Measurements from ENCODE around the gene SELENOS. TPM values are rescaled to one million over a fixed set of nuclear protein-coding genes. Genes with fewer than 3 reads are reported as not detected.

The SELENOS gene
- total and polyA plus RNA-seq, 2 donors (not counting 3 experiments of a cell fraction or from before 2014, with no cell fraction given) = 70.4 to 101 TPM

- FAIRE-seq (peak; percentile 53), DNase-seq (ENCODE audit: low read depth, low spot score) (no peak)
- dilution Hi-C loops (cut with MboI; ENCODE audit: extremely low pct_ligation_motif_present, low sequenced_read_pairs) (no loop called here), intact Hi-C loops (cut with micrococcal nuclease) (no loop called here)
- POLR2A ChIA-PET = no interaction called here
- TF ChIP-seq FOS (IDR thresholded peaks at IDR 0.05; ENCODE audit: borderline replicate concordance, insufficient read depth, low read length) (no peak), GATA2 (IDR thresholded peaks at IDR 0.05; ENCODE audit: insufficient read depth, insufficient read length, low read depth, low read length) (no peak), MYC (IDR thresholded peaks at IDR 0.05; ENCODE audit: low read depth, low read length) (no peak), POLR2AphosphoS5 (IDR thresholded peaks at IDR 0.05; ENCODE audit: insufficient read depth, low read depth, low read length) (no peak), POLR2A (IDR thresholded peaks at IDR 0.05; ENCODE audit: low read depth, low read length) (no peak), JUN (IDR thresholded peaks at IDR 0.05; ENCODE audit: borderline replicate concordance, insufficient read depth, insufficient read length, low read depth) (no peak), MAX (IDR thresholded peaks at IDR 0.05; ENCODE audit: insufficient read depth, insufficient read length) (no peak), EZH2 (IDR thresholded peaks at IDR 0.05; ENCODE audit: borderline replicate concordance, low read depth, low read length, severe bottlenecking) (no peak), CTCF (IDR thresholded peaks at IDR 0.05; ENCODE audit: extremely low read depth in 1 of 2, insufficient read depth in 1 of 2, low read depth in 1 of 2, low read length in 2 of 2) (no peak)
- CTCF ChIA-PET = no interaction called here
- no peaks in the 10 kb centered on the region for H4K20me1 ChIP-seq (replicated peaks; ENCODE audit: control insufficient read depth, extremely low read depth, insufficient read depth, low read length)
- no peak overlapping the region for H3K4me2 ChIP-seq (ENCODE audit: insufficient read depth, low read length)
- H3K27me3 ChIP-seq (ENCODE audit: control insufficient read depth in 2 of 2, insufficient read depth in 2 of 2, low read length in 2 of 2) = peaks cover 0 to 2% of the 10 kb centered on the region in 2 experiments
- H3K79me2 ChIP-seq (ENCODE audit: control insufficient read depth, insufficient read depth, low read length) = no peaks in the 10 kb centered on the region
- H3K27ac ChIP-seq (ENCODE audit: insufficient read depth, low read depth, low read length) = no peak overlapping the region
- no TSS peak for BruUV-seq (replicated peaks)
- no peaks in the 10 kb centered on the region for H3K9me3 ChIP-seq (replicated peaks; ENCODE audit: control insufficient read depth, insufficient read depth, low read length)
- no peaks in the 10 kb centered on the region for H3K36me3 ChIP-seq (ENCODE audit: control insufficient read depth in 2 of 2, extremely low read depth in 1 of 2, insufficient read depth in 2 of 2, low read length in 2 of 2)
- no peak overlapping the region for H2AFZ ChIP-seq (ENCODE audit: low read depth, low read length)
- H3K9me1 ChIP-seq (replicated peaks; ENCODE audit: control insufficient read depth, extremely low read depth, insufficient read depth, low read length) = no peaks in the 10 kb centered on the region
- no peak overlapping the region for H3K4me3 ChIP-seq (replicated peaks in 1 of 3; ENCODE audit: insufficient read depth in 1 of 3, low read depth in 1 of 3, low read length in 3 of 3)
- H3K9ac ChIP-seq (replicated peaks; ENCODE audit: extremely low read depth, insufficient read depth, low read length) = no peak overlapping the region
- peaks cover 12% of the 10 kb centered on the region for H3K4me1 ChIP-seq (ENCODE audit: control insufficient read depth, extremely low read depth, insufficient read depth, low read length)
Measured at GRCh38 chr15:101264911-101265641, 12.2 kb downstream of the SELENOS start.
